ENCODE data around the gene VSX2. TPM values are rescaled to one million over a fixed set of nuclear protein-coding genes. Genes with fewer than 3 reads are reported as not detected.

The VSX2 gene
- total RNA-seq, 3 donors from 2014 or later (not counting 1 experiment from before 2014, with no cell fraction given), result not detected

GRCh38 chr14:74211945-74212580 lies 27.2 kb upstream of the VSX2 start:
- H3K9me3 ChIP-seq (ENCODE audit: control insufficient read depth, insufficient read depth, low read length), result no peaks in the 10 kb centered on the region
- no peaks in the 10 kb centered on the region for H3K9me3 Mint-ChIP-seq
- DNase-seq, result no peak
- no peak overlapping the region for H3K27ac ChIP-seq (ENCODE audit: low read length)
- H3K4me1 Mint-ChIP-seq, result peaks cover 0 to 6% of the 10 kb centered on the region in 2 donors
- H3K27me3 ChIP-seq (ENCODE audit: control insufficient read depth, insufficient read depth, low read length), result no peaks in the 10 kb centered on the region
- peaks cover 0 to 7% of the 10 kb centered on the region in 2 donors for H3K27me3 Mint-ChIP-seq (ENCODE audit: low read depth in 2 of 2)
- no peak for TF ChIP-seq CTCF (IDR thresholded peaks at IDR 0.05)
- intact Hi-C loops (cut with micrococcal nuclease), result no loop called here
- 88% methylated on average over 6 of the region's 6 CpGs for WGBS (ENCODE audit: insufficient coverage)
- H3K4me1 ChIP-seq (ENCODE audit: control insufficient read depth, insufficient read depth, low read length), result no peaks in the 10 kb centered on the region
- no peak overlapping the region for H3K4me3 Mint-ChIP-seq
- no peaks in the 10 kb centered on the region for H3K36me3 ChIP-seq (ENCODE audit: control insufficient read depth, insufficient read depth, low read length)
- H3K27ac Mint-ChIP-seq, result no peak overlapping the region
- no peaks in the 10 kb centered on the region for H3K36me3 Mint-ChIP-seq
- no peak for ATAC-seq
- no peak overlapping the region for H3K4me3 ChIP-seq (ENCODE audit: low read length)

DNA sequence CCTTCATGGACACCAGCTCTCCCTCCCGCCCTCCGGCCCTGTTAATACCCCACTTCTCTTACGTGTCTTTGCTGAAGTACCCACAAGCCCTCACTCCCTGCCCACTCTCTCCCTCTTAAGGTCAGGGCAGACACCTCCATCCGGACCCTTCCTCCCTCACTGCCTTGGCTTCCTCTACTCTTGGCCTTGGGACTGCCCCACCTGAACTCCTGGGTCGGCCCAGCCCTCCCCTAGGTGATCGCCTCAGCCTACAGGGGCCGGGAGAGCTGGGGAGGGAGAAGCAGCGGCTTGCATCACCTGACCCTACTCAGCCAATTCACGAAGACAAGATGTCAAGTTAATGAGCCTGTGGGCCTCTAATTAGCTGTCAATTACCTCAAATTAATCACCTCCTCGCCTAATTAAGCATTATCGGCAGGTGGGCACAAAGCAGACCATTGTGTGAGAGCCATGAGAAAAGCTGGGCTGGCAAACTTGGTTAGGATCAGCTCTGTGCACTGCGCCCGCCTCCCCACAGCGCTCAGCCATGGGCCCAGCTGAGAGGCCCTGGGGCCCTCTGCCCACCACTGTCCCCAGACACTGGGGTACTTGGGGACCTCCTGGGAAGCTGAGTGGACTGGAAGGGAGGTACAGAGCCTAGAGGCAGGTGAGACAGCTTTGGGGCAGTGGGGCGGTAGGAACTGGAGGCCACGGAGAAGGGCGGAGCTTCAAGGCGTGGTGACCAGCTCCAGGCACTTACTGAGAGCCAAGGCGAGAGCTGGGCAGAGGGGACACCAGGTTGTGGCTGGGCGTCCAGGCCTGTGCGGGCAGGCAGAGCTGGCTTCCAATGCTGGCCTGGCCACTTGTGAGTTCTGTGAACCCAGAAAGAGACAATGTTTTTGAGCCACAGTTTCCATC lies 25.1 kb upstream of the VSX2 start:
- intact Hi-C loops (cut with micrococcal nuclease), result no loop called here
- H3K27ac ChIP-seq (ENCODE audit: low read length), result no peak overlapping the region
- Mint-ChIP-seq H3K4me3 (no peak overlapping the region), H3K36me3 (no peaks in the 10 kb centered on the region), H3K27me3 (ENCODE audit: low read depth in 2 of 2) (peaks cover 7 to 13% of the 10 kb centered on the region in 2 donors), H3K27ac (no peak overlapping the region), H3K9me3 (no peaks in the 10 kb centered on the region), H3K4me1 (peaks cover 0 to 4% of the 10 kb centered on the region in 2 donors)
- 88% methylated on average over 21 of the region's 21 CpGs for WGBS (ENCODE audit: insufficient coverage)
- no peak for ATAC-seq
- no peak for DNase-seq
- no peak for TF ChIP-seq CTCF (IDR thresholded peaks at IDR 0.05)
- H3K27me3 ChIP-seq (ENCODE audit: control insufficient read depth, insufficient read depth, low read length), result peaks cover 7% of the 10 kb centered on the region
- no peak overlapping the region for H3K4me3 ChIP-seq (ENCODE audit: low read length)
- peaks cover 8% of the 10 kb centered on the region for H3K4me1 ChIP-seq (ENCODE audit: control insufficient read depth, insufficient read depth, low read length)
- H3K36me3 ChIP-seq (ENCODE audit: control insufficient read depth, insufficient read depth, low read length), result no peaks in the 10 kb centered on the region
- no peaks in the 10 kb centered on the region for H3K9me3 ChIP-seq (ENCODE audit: control insufficient read depth, insufficient read depth, low read length)

DNA sequence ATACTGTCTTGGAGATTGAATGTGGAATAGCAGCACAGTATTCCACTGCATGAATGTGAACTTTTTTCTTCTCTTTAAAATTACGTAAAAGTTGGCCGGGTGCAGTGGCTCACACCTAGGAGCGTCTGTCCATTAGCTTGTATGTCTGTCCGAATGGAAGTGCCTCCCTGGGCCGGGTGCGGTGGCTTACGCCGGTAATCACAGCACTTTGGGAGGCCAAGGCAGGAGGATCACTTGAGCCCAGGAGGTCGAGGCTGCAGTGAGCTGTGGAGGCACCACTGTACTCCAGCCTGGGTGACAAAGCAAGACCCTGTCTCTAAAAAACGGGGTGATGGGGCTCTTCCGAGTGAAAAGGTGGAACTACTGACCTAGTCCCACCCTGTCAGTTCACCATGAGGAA lies 22.6 kb upstream of the VSX2 start:
- 85% methylated on average over 11 of the region's 11 CpGs for WGBS (ENCODE audit: insufficient coverage)
- Histone ChIP-seq H3K27ac (ENCODE audit: low read length) (no peak overlapping the region), H3K4me1 (ENCODE audit: control insufficient read depth, insufficient read depth, low read length) (peaks cover 8% of the 10 kb centered on the region), H3K4me3 (ENCODE audit: low read length) (no peak overlapping the region), H3K36me3 (ENCODE audit: control insufficient read depth, insufficient read depth, low read length) (no peaks in the 10 kb centered on the region), H3K27me3 (ENCODE audit: control insufficient read depth, insufficient read depth, low read length) (peaks cover 7% of the 10 kb centered on the region), H3K9me3 (ENCODE audit: control insufficient read depth, insufficient read depth, low read length) (no peaks in the 10 kb centered on the region)
- intact Hi-C loops (cut with micrococcal nuclease), result loop anchor here (5.0 kb wide), 1 partner anchor 36 kb away; no protein-coding TSS in a partner anchor
- ATAC-seq (no peak), DNase-seq (no peak)
- H3K9me3 Mint-ChIP-seq, result no peaks in the 10 kb centered on the region
- H3K36me3 Mint-ChIP-seq, result no peaks in the 10 kb centered on the region
- no peak overlapping the region for H3K4me3 Mint-ChIP-seq
- no peak overlapping the region for H3K27ac Mint-ChIP-seq
- H3K4me1 Mint-ChIP-seq, result peaks cover 0 to 4% of the 10 kb centered on the region in 2 donors
- TF ChIP-seq CTCF (IDR thresholded peaks at IDR 0.05), result no peak
- peaks cover 15 to 16% of the 10 kb centered on the region in 2 donors for H3K27me3 Mint-ChIP-seq (ENCODE audit: low read depth in 2 of 2)

Measured in natural killer cell (primary cell).